NCI-H82 treated with DMSO at 0.1 percent for 48 hours (cell line): ENCODE measurements around the gene AHR.

Source experiments
- DNase-seq: peaks from one replicate; lab custom pipeline; 2025; ENCODE audit not compliant: unreplicated experiment; lab: John Stamatoyannopoulos, UW

AHR gene

DNA sequence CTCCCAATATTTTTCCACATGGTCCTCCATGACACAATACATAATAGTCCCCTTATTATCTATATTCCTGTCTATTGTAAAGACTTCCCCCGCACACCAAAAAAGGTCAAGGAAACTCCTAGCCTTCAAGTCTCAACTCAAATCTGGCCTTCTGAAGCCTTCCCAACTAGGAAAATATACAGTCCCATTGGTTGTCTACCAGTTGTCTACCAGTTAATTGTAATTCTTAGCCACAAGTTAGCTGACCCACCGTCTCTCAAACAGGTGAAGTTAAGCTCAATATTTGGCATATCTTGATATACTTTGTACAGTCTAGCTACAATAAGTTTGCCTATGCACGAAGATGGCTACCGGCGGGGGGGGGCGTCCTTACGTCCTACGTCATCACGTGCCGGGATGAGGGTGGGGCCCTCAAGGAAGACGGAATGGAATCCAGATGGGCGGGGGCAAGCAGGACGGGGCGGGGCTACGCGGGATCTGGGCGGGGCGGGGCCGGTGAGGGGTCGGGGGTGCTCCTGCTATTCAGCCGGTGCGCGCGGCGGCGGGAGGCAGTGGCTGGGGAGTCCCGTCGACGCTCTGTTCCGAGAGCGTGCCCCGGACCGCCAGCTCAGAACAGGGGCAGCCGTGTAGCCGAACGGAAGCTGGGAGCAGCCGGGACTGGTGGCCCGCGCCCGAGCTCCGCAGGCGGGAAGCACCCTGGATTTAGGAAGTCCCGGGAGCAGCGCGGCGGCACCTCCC, at the start of gene AHR:
Gene AHR, plus strand, starts transcription at position 551 of the 738 bp plus-strand sequence. CDS start 613 bp downstream, outside the sequence.
- peak; percentile 69 for DNase-seq

DNA sequence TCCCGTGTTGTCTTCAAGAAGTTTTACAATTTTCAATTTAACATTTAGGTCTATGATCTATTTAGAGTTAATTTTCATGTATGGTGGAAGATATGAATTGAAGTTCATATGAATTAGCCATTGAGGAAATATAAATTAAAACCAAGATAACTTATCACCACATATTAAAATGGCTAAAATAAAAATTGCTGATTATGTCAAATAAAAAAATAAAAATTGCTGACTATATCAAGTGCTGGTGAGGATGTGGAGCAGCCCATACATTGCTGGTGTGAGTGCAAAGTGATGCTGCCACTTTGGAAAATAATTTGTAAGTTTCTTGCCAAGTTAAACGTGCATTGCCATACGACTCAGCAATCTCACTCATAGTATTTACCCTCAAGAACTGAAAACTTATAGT, 44.6 kb upstream of the AHR start:
- DNase-seq = no peak

DNA sequence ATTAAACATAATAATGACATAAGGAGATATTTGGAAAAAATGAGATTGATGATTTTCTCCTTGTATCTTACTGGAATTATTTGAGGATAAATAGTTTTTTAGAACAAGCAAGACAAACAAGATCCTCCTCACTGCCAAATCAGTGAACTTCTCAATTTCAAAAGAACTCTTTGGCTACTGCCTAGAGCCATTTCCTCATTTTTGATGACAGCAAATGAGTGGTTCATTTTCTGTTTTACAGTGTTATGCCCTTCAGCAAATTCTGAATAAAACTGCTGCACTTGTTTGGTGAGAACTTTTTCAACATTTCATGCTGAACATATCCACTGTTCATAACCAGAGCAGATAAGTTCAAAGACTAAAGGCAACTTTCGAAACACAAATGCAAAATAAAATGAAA, 42.5 kb upstream of the AHR start:
- DNase-seq = no peak

DNA sequence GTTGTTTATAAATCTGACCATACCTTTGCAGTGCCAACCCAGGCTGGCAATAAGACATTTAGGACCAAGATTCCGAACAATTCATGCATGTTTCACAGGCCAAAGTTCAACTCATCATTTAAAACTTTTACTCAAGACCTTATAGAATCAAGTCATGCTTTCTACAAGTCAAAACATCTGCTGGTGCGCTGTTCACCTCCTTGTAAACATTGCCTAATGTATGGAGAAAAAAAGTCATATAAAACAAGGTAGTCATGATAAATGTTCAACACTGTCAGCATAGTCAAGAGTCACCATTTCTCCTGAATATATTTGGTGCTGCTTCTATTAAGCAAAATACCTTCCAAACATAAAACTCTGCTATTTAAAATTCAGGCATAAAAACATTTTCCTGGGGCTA, 42.1 kb upstream of the AHR start:
- DNase-seq = no peak

DNA sequence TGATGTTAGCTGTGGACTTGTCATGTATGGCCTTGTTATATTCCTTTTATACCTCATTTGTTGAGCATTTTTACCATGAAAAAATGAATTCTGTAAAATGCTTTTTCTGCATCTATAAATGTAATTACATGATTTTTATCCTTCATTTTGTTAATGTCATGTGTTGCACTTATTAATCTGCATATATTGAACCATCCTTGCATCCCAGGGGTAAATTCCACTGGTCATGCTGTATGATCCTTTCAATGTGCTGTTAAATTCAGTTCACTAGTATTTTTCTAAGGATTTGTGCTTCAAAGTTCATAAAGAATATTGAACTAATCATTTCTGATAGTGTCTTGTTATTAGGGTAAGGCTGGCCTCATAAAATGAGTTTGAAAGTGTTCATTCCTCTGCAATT, 31.9 kb upstream of the AHR start:
- DNase-seq = no peak

DNA sequence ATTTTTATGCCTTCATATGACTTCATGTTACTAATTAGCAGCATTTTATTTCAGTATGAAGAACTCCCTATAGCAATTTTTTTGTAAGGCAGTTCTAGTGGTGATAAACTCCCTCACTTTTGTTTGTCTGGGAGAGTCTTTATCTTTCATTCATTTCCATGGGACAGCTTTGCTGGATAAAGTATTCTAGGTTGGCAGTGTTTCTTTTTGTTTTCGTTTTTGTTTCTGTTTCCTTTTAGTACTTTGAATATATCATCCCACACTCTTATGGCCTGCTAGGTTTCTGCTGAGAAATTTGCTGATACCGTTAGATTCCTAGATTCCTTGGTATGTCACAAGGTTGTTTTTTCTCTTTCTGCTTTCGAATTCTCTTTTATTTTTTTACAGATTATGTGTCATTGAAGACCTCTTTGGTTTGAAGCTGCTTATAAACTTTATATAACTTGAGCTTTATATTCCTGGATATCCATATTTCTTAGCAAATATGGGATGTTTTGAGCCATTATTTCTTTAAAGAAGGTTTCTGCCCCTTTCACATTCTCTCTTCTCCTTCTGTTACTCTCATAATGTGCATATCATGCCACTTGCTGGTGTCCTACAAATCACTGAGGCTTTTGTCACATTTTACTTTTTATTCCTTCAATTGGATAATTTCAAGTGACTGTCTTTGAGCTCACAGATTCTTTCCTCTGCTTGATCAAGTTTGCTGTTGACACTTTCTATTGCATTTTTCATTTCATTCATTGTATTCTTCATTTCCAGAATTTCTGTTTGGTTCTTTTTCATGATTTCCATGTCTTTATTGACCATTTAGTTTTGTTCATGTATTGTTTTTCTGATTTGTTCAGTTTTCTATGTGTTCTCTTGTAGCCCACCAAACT, 28.9 kb upstream of the AHR start:
- no peak for DNase-seq

DNA sequence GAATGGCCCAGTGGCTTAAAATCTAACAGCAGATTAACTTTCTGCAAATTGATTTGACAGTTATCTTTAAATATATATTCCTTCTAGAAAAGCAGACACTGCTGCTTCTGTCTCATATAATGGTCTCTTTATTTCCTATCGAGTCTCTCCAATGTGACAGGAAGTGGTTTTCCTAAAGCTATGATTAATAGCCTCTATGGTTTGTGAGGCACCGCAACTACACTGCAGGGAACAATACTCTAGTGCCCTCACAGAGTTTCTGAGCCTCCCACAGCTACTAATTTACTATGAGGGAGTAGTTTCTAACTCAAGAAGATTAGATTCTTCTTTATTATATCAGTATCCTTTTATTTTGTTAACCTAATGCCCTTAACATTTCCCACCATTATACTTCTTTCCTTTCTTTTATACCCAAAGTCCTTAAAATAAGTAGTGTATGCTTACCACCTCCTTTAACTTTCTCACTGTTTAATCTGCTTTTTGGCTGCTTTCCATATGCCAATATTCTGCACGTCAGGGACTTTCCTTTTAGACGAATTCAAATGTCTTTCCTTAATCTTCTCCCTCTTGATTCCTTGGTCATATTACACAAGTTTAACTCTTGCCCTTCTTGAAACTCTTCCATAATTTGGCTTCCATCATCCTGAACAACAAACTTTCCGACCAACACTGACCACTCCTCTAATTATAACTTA, 23.8 kb upstream of the AHR start:
- DNase-seq = no peak

DNA sequence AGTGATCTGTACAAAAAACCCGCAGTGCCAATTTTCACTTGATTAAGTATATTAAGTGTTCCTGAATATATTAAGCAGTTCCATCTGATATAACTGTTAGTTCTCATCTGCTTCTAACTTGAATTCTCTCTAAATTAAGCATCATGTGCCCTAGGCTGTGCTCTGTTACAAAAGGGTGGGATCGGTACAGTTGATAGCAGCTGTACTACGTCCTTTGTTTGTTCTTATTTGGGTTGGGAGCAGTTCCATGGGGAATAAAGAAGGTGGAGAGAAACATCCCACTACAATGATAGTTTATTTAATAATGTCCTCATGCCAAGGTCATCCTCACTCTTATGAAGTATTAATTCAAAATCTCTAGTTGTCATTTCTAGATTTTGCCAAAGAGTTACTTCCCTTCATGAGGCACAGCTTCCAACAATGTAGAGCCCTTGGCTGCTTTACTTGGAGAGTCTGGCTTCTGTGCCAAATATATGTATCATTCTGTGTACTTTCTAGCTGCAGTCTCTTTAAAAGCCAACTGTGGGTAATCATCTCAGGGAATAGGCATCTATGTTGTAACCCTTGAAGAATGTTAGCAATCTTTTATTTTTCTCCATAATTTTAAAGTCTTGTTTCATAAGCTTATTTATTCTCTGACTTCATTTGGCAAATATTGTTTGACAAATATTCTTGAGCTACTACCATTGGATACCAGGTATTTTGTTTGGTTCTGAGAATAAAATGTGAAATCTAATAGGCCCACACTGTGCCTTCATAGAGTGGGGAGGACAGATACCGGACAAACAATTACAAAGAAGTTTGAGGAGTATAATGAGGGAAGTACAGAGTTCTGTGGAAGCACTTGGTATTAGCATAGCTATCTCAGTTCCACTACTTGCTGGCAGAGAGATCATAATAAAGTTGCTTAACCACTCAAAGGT, 22.4 kb upstream of the AHR start:
- no peak for DNase-seq

DNA sequence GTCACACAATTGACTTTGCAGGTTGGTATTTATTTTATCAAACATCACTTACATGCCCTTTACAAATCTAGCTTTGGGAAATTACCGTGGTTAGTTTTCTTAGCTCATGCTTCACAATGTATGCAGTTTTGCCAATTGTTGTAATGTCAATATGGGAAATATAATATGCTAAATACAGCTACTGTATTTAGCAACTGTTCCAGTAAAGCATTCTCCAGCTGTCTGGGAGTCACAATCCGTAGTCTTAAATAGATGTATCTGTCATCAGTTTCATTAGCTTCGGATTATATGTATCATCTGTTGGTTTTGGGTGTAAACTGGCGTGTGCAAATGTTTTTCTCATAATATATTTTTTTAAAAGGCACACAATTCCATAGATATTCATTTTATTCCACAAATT, 19.4 kb upstream of the AHR start:
- DNase-seq = no peak

DNA sequence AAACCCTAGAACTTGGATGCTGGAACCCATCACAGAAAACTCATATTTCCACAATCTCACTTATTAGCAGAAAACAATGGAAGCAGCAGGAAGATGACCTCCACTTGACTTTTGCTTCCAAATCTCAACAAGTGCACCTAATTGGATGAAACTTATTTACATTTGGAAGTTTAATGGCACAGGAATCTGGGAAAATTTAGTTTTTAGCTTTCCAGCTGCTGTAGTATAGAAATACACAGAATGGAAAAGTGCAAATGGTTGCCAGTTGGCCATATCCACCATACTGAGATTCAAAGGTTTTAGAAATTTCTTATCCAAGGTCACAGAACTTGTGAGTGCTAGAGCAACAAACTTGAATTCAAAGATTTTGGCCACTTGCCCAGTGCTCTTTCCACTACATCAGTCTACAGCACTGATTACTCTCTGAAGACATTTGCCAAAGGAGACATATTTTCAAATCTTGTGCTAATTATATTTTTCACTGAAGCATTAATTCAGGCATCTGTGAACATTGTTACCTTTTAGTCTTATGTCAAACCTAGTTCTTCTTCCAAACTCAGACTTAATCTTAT, 9.3 kb upstream of the AHR start:
- peak; percentile 90 for DNase-seq

DNA sequence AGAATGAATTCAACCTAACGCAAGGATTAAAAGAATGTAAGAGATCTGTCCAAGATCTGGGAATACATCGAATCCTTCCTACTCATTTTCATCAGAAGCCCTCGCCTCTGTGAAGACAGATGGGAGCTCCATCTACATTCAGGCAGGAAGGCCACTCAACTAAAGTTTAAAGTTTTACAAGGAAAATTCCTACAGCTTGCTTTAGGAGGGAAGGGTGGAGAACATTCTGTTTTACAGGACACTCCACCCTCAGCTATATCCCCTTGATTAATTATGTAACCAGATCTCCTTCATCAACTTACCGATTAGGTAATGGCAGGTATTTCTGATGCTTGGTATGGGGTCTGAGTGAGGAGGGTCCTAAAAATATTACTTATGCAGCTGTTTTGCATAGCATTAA, 5.6 kb upstream of the AHR start:
- DNase-seq = no peak

DNA sequence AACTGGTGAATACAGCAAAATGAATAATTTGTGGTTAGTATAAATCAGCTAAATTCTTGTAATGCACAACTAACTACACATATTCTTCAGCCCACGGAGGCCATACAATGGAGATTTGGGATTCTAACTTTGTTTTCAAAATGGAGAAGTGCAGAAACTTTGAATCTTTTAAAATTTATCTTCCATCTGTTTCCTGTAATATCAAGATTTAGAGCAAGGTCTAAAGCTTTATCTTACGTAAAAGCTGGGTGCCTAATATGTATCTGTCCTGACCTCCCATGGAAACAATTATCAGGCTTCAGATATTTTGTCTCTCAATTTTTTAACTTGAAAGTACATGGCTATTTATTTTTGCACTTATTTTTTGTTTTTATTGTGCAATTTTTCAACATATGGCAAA, 5.0 kb upstream of the AHR start:
- DNase-seq = no peak

DNA sequence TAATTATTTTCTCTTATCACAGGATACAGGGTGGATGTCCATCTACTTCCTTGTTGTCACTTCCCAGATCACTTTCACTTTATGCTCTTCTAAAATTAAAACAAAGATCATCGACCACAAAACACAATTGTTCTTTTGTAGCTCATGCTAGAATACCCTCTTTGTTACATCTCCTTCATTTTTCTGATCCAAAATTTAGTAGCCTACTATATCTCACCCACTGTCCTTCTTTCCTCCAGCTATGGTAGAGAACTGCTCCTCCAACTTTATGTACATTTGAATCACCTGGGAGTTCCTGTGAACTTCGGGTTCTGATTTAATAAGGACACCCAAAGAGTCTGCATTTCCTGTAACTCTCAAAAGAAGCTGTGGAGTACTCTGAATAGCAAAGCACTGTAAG, 1.2 kb upstream of the AHR start:
- no peak for DNase-seq

DNA sequence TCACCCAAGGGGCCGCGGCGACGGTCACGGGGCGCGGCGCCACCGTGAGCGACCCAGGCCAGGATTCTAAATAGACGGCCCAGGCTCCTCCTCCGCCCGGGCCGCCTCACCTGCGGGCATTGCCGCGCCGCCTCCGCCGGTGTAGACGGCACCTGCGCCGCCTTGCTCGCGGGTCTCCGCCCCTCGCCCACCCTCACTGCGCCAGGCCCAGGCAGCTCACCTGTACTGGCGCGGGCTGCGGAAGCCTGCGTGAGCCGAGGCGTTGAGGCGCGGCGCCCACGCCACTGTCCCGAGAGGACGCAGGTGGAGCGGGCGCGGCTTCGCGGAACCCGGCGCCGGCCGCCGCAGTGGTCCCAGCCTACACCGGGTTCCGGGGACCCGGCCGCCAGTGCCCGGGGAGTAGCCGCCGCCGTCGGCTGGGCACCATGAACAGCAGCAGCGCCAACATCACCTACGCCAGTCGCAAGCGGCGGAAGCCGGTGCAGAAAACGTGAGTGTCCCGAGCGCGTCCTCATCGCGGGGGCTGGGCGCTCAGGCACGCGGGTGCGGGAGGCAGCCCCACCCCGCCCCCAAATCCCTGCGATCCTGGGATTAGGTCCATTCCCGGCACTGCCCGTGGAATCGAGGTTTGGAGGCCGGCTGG, 509 bp downstream of the AHR start:
- DNase-seq = no peak

DNA sequence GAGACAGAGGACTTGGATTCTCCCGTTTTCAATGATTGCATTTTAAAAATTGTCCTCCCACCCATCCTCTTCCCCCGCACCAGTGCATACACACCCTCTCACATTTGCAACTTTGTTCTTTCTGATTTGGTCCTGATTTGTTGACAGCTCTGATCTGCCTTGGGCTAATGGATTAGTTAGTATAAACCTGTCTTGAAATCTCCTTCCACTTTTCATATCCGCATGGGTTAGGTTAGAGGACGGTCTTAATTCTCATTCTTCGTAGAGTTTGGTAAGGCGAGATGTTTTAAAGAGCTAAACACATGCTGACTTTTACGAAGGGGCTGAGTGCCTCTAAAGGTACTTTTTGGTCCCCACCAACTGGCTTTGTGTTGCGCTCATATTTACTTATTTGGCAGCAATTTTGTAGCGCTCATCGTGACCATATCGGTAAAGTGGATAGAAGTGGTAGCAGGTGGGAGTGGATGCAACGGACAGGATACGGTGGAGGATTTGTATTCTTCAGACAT, 1.1 kb downstream of the AHR start:
- DNase-seq = peak; percentile 30

DNA sequence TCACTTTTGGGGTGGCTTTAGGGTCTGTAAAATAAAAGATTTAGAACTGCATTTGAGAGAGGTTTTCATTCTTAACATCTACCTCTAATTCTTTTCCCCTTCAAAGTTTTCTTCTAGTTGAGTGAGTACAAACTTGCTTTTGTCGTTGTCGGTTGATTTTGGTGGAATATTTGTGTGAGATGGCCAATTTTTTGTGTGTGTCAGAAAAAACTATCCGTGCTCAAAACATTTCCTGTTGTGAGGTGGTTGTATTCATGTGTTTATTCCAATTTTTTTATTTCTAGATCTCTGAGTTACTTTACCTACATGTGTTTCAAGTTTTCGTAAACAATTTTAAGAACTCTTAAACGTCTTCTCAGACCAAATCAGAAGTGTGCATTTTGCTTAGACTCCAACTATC, 1.6 kb downstream of the AHR start:
- DNase-seq = no peak

DNA sequence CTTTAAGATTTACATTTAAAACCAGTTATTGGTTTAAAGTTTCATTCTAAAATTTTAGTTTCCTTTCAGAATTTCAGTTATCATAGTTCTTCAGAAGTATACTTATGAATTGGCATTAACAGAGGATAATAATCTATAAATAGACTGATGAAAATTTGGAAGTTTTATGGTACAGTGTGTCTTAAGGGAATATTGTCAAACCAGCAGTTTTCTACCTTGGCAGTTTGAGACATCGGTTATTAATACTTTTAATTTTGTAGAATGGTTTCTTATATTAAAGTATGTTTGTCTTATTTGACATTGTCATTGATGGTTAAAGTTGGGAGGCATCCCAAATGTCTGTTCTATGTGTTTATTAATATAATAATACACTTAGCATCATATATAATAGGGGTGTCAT, 2.0 kb downstream of the AHR start:
- DNase-seq = no peak

DNA sequence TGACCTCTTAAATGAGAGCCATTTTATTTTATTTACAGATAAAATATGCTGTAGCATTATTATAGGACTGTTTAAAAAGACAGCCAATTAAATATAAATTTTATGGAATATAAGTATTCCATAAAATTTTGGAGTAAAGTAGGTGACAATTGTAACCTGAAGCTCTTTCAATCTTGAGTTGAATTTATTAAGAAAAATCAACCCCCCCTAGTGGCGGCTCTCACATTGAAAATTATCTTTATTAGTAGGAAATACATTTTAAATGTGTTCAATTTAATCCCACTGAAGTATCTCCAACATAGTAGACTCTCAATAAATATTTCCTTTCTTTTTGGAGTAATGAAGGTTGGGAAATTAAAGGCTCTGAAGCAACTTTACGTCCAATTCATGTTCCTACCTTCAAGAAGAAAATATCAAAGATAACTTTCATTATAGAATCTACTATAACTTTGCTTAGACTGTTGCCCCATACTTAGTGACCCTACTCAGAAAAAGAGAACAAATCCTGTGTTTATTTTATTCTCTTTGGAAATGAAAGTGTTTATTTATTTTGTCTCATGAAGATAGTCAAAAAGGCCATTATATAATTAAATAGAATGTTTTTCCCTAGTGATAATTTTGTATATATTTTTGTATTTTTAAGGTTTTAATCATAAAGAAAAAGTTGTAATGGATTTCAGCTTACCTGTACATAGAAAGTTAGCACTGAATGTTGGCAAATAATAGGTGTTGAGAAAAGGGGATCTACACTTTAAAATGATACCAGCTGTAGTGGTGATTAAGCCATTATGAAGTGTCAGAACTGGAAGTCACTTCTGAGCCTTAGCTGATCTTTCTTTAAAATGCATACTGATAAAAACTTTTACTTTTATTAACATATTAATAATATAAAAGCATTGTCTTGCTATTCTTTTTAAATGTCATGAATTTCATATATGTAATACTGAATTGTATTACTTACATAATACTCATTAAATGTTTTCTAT, 3.3 kb downstream of the AHR start:
- no peak for DNase-seq
